Fibroblast of skin of abdomen (primary cell): ENCODE measurements around the gene MAD1L1.
A peak's percentile ranks its signal among the peaks of the same experiment; 100 is the strongest.

Experiments used
- DNase-seq: peaks from one replicate; pipeline ENCODE4 v3.0.0-alpha.2; 2013

The MAD1L1 gene

GRCh38 chr7:2024567-2024918 is 208.2 kb downstream of the MAD1L1 start:
- DNase-seq, result no peak

- no peak for DNase-seq
Measured at GRCh38 chr7:2023877-2024566, 208.7 kb downstream of the MAD1L1 start.

- no peak for DNase-seq
Measured at GRCh38 chr7:2022737-2023250, 210.0 kb downstream of the MAD1L1 start.

- no peak for DNase-seq
Measured at GRCh38 chr7:2022021-2022409, 210.7 kb downstream of the MAD1L1 start.

GRCh38 chr7:2019711-2020511 is 212.8 kb downstream of the MAD1L1 start:
- peak; percentile 94 for DNase-seq

- DNase-seq, result no peak
Measured at GRCh38 chr7:2019461-2019710, 213.4 kb downstream of the MAD1L1 start.

- DNase-seq, result peak; percentile 90
Measured at GRCh38 chr7:2018569-2019460, 213.9 kb downstream of the MAD1L1 start.

- DNase-seq, result no peak
Measured at GRCh38 chr7:2017914-2018568, 214.7 kb downstream of the MAD1L1 start.

- no peak for DNase-seq
Measured at GRCh38 chr7:2017481-2017891, 215.3 kb downstream of the MAD1L1 start.

- no peak for DNase-seq
Measured at GRCh38 chr7:2016761-2017480, 215.8 kb downstream of the MAD1L1 start.

- no peak for DNase-seq
Measured at GRCh38 chr7:2016021-2016631, 216.6 kb downstream of the MAD1L1 start.

GRCh38 chr7:2015251-2015871 is 217.4 kb downstream of the MAD1L1 start:
- no peak for DNase-seq

- DNase-seq, result no peak
Measured at GRCh38 chr7:2014391-2015241, 218.1 kb downstream of the MAD1L1 start.

GRCh38 chr7:2013381-2014311 is 219.1 kb downstream of the MAD1L1 start:
- no peak for DNase-seq

- DNase-seq, result peak; percentile 65
Measured at GRCh38 chr7:2012981-2013380, 219.8 kb downstream of the MAD1L1 start.

- DNase-seq, result no peak
Measured at GRCh38 chr7:2012044-2012900, 220.5 kb downstream of the MAD1L1 start.

GRCh38 chr7:2011266-2012043 is 221.3 kb downstream of the MAD1L1 start:
- no peak for DNase-seq
